ENCODE results near the gene KRTDAP. TPM values are rescaled to one million over a fixed set of nuclear protein-coding genes. Genes with fewer than 3 reads are reported as not detected.

Gene KRTDAP
- total RNA-seq, 1 experiment from 2014 or later: not detected

- H3K4me3 ChIP-seq (ENCODE audit: low read depth, low read length): no peak overlapping the region
- BruUV-seq (replicated peaks): no TSS peak
- ChIA-PET POLR2A (interaction anchor here (0.6 kb wide), 1 partner anchor 399 kb away, joined by 3 read pairs; no protein-coding TSS in a partner anchor), CTCF (no interaction called here)
- H3K36me3 ChIP-seq (ENCODE audit: control insufficient read depth, insufficient read depth, low read length): no peaks in the 10 kb centered on the region
- no peak for DNase-seq
- no peaks in the 10 kb centered on the region for H3K27me3 ChIP-seq (replicated peaks; ENCODE audit: control insufficient read depth, insufficient read depth, low read length)
- H3K27me3 Mint-ChIP-seq (ENCODE audit: insufficient read depth, unreplicated experiment): no peaks in the 10 kb centered on the region
- no peaks in the 10 kb centered on the region for H3K9me3 Mint-ChIP-seq (ENCODE audit: unreplicated experiment)
- peaks cover 7% of the 10 kb centered on the region for H3K4me1 Mint-ChIP-seq (ENCODE audit: low read depth, unreplicated experiment)
- H3K4me3 Mint-ChIP-seq (ENCODE audit: unreplicated experiment): no peak overlapping the region
- H3K9me3 ChIP-seq: no peaks in the 10 kb centered on the region
- no peak overlapping the region for H3K27ac Mint-ChIP-seq (ENCODE audit: unreplicated experiment)
- no peak for TF ChIP-seq CTCF (IDR thresholded peaks at IDR 0.05; ENCODE audit: insufficient read depth in 1 of 2, low read depth in 1 of 2, low read length in 1 of 2, severe bottlenecking in 1 of 2, unreplicated experiment in 1 of 2)
- H3K36me3 Mint-ChIP-seq (ENCODE audit: insufficient read depth, unreplicated experiment): no peaks in the 10 kb centered on the region
- intact Hi-C loops (cut with micrococcal nuclease; ENCODE audit: unreplicated experiment): no loop called here
- H3K4me1 ChIP-seq: peaks cover 4% of the 10 kb centered on the region; the same call in 1 of the 2 replicates
Observed at GRCh38 chr19:35449359-35450043, 40.8 kb downstream of the KRTDAP start.

DNA sequence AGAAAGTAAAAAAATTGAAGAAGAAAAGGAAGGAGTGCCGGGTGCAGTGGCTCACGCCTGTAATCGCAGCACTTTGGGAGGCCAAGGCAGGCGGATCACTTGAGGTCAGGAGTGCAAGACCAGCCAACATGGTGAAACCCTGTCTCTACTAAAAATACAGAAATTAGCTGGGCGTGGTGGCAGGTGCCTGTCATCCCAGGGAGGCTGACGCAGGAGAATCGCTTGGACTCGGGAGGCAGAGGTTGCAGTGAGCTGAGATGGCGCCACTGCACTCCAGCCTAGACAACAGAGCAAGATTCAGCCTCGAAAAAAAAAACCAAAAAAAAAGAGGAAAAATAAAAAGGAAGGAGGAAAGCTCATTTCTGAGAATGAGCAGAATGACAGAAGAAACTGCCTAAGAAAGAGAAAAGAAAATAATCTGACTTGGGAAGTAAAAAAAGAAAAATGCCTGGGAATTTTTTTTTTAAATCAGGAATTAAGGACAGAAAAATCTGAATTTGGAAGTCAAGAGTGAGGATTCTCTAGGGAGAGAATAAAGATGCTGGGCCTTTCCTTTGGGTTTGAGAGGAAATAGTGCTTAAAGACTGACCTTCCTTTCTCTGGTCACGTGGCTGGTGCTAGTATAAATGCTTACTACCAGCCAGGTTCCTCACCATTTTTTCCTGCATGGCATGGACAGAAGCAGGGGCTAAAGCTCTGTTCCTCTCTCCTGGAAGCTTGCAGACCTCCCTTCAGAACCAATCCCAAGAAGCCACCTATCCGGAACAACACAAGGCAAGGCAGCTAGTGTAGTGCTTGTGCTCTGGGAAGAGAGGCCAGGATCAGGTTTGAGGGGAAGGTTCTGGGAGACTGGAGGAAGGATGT is 42.4 kb downstream of the KRTDAP start, which contains the start of gene FFAR2:
FFAR2 (plus strand) TSS at position 652 of the 864 bp plus-strand sequence. CDS start 1,458 bp downstream, outside the sequence.
- CTCF ChIA-PET: no interaction called here
- DNase-seq: no peak
- no peaks in the 10 kb centered on the region for H3K9me3 Mint-ChIP-seq (ENCODE audit: unreplicated experiment)
- no peaks in the 10 kb centered on the region for H3K36me3 ChIP-seq (ENCODE audit: control insufficient read depth, insufficient read depth, low read length)
- no TSS peak for BruUV-seq (replicated peaks)
- H3K4me3 Mint-ChIP-seq (ENCODE audit: unreplicated experiment): no peak within 1 kb of the TSS
- H3K36me3 Mint-ChIP-seq (ENCODE audit: insufficient read depth, unreplicated experiment): no peaks in the 10 kb centered on the region
- H3K4me1 Mint-ChIP-seq (ENCODE audit: low read depth, unreplicated experiment): peaks cover 7% of the 10 kb centered on the region
- no peak within 1 kb of the TSS for H3K4me3 ChIP-seq (ENCODE audit: low read depth, low read length)
- intact Hi-C loops (cut with micrococcal nuclease; ENCODE audit: unreplicated experiment): no loop called here
- peaks cover 4% of the 10 kb centered on the region; the same call in 1 of the 2 replicates for H3K4me1 ChIP-seq
- TF ChIP-seq CTCF (IDR thresholded peaks at IDR 0.05; ENCODE audit: insufficient read depth in 1 of 2, low read depth in 1 of 2, low read length in 1 of 2, severe bottlenecking in 1 of 2, unreplicated experiment in 1 of 2): no peak
- no peaks in the 10 kb centered on the region for H3K27me3 ChIP-seq (replicated peaks; ENCODE audit: control insufficient read depth, insufficient read depth, low read length)
- POLR2A ChIA-PET: interaction anchor here (0.6 kb wide), 1 partner anchor 192 kb away, joined by 3 read pairs; no protein-coding TSS in a partner anchor
- H3K27ac Mint-ChIP-seq (ENCODE audit: unreplicated experiment): peak within 1 kb of the TSS; percentile 40
- no peaks in the 10 kb centered on the region for H3K27me3 Mint-ChIP-seq (ENCODE audit: insufficient read depth, unreplicated experiment)
- H3K9me3 ChIP-seq: no peaks in the 10 kb centered on the region

GRCh38 chr19:35445826-35446593 is 44.3 kb downstream of the KRTDAP start:
- ChIA-PET POLR2A (no interaction called here), CTCF (no interaction called here)
- H3K9me3 ChIP-seq: no peaks in the 10 kb centered on the region
- H3K4me3 Mint-ChIP-seq (ENCODE audit: unreplicated experiment): no peak overlapping the region
- no peak for DNase-seq
- no peaks in the 10 kb centered on the region for H3K36me3 ChIP-seq (ENCODE audit: control insufficient read depth, insufficient read depth, low read length)
- no peak for TF ChIP-seq CTCF (IDR thresholded peaks at IDR 0.05; ENCODE audit: insufficient read depth in 1 of 2, low read depth in 1 of 2, low read length in 1 of 2, severe bottlenecking in 1 of 2, unreplicated experiment in 1 of 2)
- H3K36me3 Mint-ChIP-seq (ENCODE audit: insufficient read depth, unreplicated experiment): no peaks in the 10 kb centered on the region
- no peaks in the 10 kb centered on the region for H3K9me3 Mint-ChIP-seq (ENCODE audit: unreplicated experiment)
- BruUV-seq (replicated peaks): no TSS peak
- H3K4me1 Mint-ChIP-seq (ENCODE audit: low read depth, unreplicated experiment): peaks cover 7% of the 10 kb centered on the region
- H3K4me3 ChIP-seq (ENCODE audit: low read depth, low read length): no peak overlapping the region
- no peak overlapping the region for H3K27ac Mint-ChIP-seq (ENCODE audit: unreplicated experiment)
- peaks cover 4% of the 10 kb centered on the region; the same call in 1 of the 2 replicates for H3K4me1 ChIP-seq
- H3K27me3 ChIP-seq (replicated peaks; ENCODE audit: control insufficient read depth, insufficient read depth, low read length): no peaks in the 10 kb centered on the region
- no peaks in the 10 kb centered on the region for H3K27me3 Mint-ChIP-seq (ENCODE audit: insufficient read depth, unreplicated experiment)
- intact Hi-C loops (cut with micrococcal nuclease; ENCODE audit: unreplicated experiment): no loop called here
